ENCODE measurements around the gene TASP1. TPM values are rescaled to one million over a fixed set of nuclear protein-coding genes. Genes with fewer than 3 reads are reported as not detected.

TASP1 gene
- total and polyA plus RNA-seq, 7 experiments from 2014 or later = 10.6 to 19.3 (median 13.3) TPM

DNA sequence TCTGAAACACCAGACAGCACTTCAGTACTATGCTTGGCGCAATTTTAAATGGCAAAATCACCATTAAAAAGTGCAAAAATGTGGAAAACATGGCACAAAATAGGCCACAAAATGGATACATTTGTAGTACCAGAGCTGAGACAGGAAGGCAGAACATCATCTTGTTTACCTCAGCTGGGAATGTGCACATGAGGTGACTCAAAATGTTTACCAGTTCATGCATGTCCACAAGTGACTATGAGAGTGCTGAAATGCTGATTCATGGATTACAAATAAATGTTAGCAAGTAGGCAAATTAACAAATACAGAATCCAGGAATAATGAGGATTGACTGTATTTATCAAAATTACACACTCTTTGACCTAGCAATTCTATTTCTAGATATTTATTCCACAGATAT is 216.1 kb downstream of the TASP1 start:
- Histone ChIP-seq H3K27ac (ENCODE audit: low read depth, low read length) (no peak overlapping the region), H3K9me3 (ENCODE audit: control insufficient read depth in 2 of 3, low read length in 3 of 3) (no peaks in the 10 kb centered on the region), H3K36me3 (ENCODE audit: control insufficient read depth in 2 of 3, insufficient read depth in 3 of 3, low read length in 3 of 3) (no peaks in the 10 kb centered on the region), H3K4me1 (ENCODE audit: control insufficient read depth in 2 of 2, insufficient read depth in 2 of 2, low read length in 2 of 2) (no peaks in the 10 kb centered on the region), H3K27me3 (ENCODE audit: control insufficient read depth in 2 of 2, insufficient read depth in 2 of 2, low read length in 2 of 2) (no peaks in the 10 kb centered on the region), H3K4me3 (ENCODE audit: low read length) (no peak overlapping the region)
- peaks cover 0 to 44% (median 10%) of the 10 kb centered on the region in 5 donors for H3K36me3 Mint-ChIP-seq
- CTCF ChIA-PET = interaction anchor here (0.5 kb wide), 1 partner anchor 81 kb away, joined by 3 read pairs; no protein-coding TSS in a partner anchor
- H3K4me3 Mint-ChIP-seq = no peak overlapping the region
- H3K9me3 Mint-ChIP-seq = no peaks in the 10 kb centered on the region
- H3K27me3 Mint-ChIP-seq = no peaks in the 10 kb centered on the region
- H3K27ac Mint-ChIP-seq = no peak overlapping the region
- POLR2A ChIA-PET = no interaction called here
- intact Hi-C loops (cut with micrococcal nuclease) = no loop called here
- peaks cover 0 to 6% (median 0%) of the 10 kb centered on the region in 7 donors for H3K4me1 Mint-ChIP-seq
- DNase-seq = no peak
- ATAC-seq = no peak

DNA sequence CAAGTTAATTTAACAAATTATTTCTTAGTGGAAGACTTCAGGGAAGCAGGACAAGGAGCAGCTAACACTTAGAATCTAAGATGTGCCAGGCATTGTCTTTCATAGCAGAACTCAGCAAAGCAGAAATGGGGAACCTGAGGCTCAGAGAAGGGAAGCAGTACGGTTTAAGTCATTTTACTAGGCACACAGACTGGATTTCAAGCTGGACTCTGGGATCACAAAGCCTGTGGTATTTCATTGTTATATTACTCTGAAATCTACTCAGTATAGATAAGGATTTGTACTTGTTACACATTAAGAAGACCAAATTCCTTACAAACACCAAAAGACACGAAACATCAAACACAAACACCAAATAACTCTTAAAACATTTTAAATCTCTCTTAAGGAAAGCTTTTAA is 218.1 kb downstream of the TASP1 start:
- no peaks in the 10 kb centered on the region for H3K27me3 ChIP-seq (ENCODE audit: control insufficient read depth in 2 of 2, insufficient read depth in 2 of 2, low read length in 2 of 2)
- no peak overlapping the region for H3K27ac Mint-ChIP-seq
- H3K4me1 ChIP-seq (ENCODE audit: control insufficient read depth in 2 of 2, insufficient read depth in 2 of 2, low read length in 2 of 2) = no peaks in the 10 kb centered on the region
- H3K9me3 ChIP-seq (ENCODE audit: control insufficient read depth in 2 of 3, low read length in 3 of 3) = no peaks in the 10 kb centered on the region
- no peak overlapping the region for H3K4me3 ChIP-seq (ENCODE audit: low read length)
- ATAC-seq = no peak
- H3K36me3 Mint-ChIP-seq = peaks cover 0 to 54% (median 29%) of the 10 kb centered on the region in 5 donors
- no peaks in the 10 kb centered on the region for H3K36me3 ChIP-seq (ENCODE audit: control insufficient read depth in 2 of 3, insufficient read depth in 3 of 3, low read length in 3 of 3)
- DNase-seq = no peak
- no peak overlapping the region for H3K4me3 Mint-ChIP-seq
- no peaks in the 10 kb centered on the region for H3K27me3 Mint-ChIP-seq
- H3K9me3 Mint-ChIP-seq = no peaks in the 10 kb centered on the region
- ChIA-PET CTCF (no interaction called here), POLR2A (no interaction called here)
- H3K4me1 Mint-ChIP-seq = peaks cover 0 to 6% (median 0%) of the 10 kb centered on the region in 7 donors
- no peak overlapping the region for H3K27ac ChIP-seq (ENCODE audit: low read depth, low read length)
- intact Hi-C loops (cut with micrococcal nuclease) = no loop called here

DNA sequence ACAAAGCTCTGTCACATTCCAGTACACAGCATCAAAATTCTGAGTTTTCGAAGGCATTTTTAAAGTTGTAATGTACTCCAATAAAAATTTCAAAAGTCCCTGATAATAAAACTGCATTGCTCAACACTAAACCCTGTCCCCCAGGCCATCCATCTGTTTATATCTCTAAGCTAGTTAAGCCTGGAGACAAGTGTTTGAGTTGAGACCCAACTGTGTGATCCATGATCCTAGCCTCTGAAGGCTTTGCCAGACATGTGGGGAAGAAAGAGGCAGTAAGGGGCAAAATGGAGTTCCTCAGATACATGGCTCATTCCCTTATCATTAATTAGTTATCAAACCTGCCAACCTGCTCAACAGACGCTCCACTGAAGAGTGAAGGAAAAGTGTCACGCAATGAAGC is 219.3 kb downstream of the TASP1 start:
- no peaks in the 10 kb centered on the region for H3K4me1 ChIP-seq (ENCODE audit: control insufficient read depth in 2 of 2, insufficient read depth in 2 of 2, low read length in 2 of 2)
- no peaks in the 10 kb centered on the region for H3K9me3 ChIP-seq (ENCODE audit: control insufficient read depth in 2 of 3, low read length in 3 of 3)
- no peak overlapping the region for H3K27ac ChIP-seq (ENCODE audit: low read depth, low read length)
- H3K36me3 ChIP-seq (ENCODE audit: control insufficient read depth in 2 of 3, insufficient read depth in 3 of 3, low read length in 3 of 3) = no peaks in the 10 kb centered on the region
- Mint-ChIP-seq H3K27ac (no peak overlapping the region), H3K9me3 (no peaks in the 10 kb centered on the region), H3K4me1 (peaks cover 0 to 6% (median 0%) of the 10 kb centered on the region in 7 donors), H3K4me3 (no peak overlapping the region), H3K36me3 (peaks cover 0 to 60% (median 40%) of the 10 kb centered on the region in 5 donors), H3K27me3 (no peaks in the 10 kb centered on the region)
- no peaks in the 10 kb centered on the region for H3K27me3 ChIP-seq (ENCODE audit: control insufficient read depth in 2 of 2, insufficient read depth in 2 of 2, low read length in 2 of 2)
- ChIA-PET CTCF (no interaction called here), POLR2A (no interaction called here)
- ATAC-seq = no peak
- DNase-seq = no peak
- H3K4me3 ChIP-seq (ENCODE audit: low read length) = no peak overlapping the region
- intact Hi-C loops (cut with micrococcal nuclease) = no loop called here

DNA sequence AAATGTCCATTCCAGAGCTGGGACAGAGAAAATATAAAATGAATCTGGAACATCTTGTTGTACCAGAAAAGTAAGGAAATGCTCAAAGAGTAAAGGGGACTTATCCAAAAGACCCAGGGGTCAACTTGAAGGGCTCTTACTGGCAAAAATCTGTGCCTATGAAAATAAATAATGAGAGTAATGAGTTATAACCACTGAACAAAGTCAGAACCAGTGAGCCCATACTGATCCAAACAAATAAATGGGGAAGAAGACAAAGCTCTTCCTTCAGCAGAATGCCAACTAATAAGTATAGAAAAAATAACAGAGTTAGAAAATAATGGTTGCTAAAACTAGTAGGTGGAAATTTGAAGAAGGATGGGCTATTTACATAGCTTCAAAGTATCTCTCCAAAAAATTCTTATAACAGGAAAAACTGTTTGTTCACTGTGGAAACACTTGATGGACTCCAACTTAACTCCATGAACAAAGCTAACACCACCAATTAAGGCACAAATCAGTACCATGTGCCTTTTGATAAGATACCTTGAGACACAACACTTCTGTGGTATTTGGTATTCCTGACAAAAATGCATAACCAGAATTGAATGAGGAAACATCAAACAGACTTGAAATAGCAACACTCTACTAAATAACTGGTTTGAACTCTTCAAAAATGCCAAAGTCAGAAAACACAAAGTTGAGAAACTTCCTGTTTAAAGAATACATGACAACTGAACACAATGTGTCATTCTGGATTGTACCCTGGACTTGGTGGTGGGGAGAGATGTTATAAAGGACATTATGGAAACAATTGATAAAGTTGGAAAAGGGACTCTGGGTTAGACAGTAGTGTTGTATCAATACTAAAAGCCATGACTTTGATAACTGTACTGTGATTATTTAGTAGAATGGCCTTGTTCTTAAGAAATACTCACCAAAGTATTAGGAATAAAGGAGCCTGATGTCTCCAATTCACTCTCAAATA is 220.2 kb downstream of the TASP1 start:
- H3K9me3 ChIP-seq (ENCODE audit: control insufficient read depth in 2 of 3, low read length in 3 of 3) = no peaks in the 10 kb centered on the region
- H3K27ac Mint-ChIP-seq = no peak overlapping the region
- no peaks in the 10 kb centered on the region for H3K36me3 ChIP-seq (ENCODE audit: control insufficient read depth in 2 of 3, insufficient read depth in 3 of 3, low read length in 3 of 3)
- H3K27me3 Mint-ChIP-seq = no peaks in the 10 kb centered on the region
- peaks cover 0 to 6% (median 0%) of the 10 kb centered on the region in 7 donors for H3K4me1 Mint-ChIP-seq
- no peak overlapping the region for H3K4me3 Mint-ChIP-seq
- no peak overlapping the region for H3K4me3 ChIP-seq (ENCODE audit: low read length)
- intact Hi-C loops (cut with micrococcal nuclease) = no loop called here
- H3K27me3 ChIP-seq (ENCODE audit: control insufficient read depth in 2 of 2, insufficient read depth in 2 of 2, low read length in 2 of 2) = no peaks in the 10 kb centered on the region
- POLR2A ChIA-PET = no interaction called here
- H3K27ac ChIP-seq (ENCODE audit: low read depth, low read length) = no peak overlapping the region
- peaks cover 0 to 64% (median 48%) of the 10 kb centered on the region in 5 donors for H3K36me3 Mint-ChIP-seq
- ATAC-seq = no peak
- no peaks in the 10 kb centered on the region for H3K4me1 ChIP-seq (ENCODE audit: control insufficient read depth in 2 of 2, insufficient read depth in 2 of 2, low read length in 2 of 2)
- no peak for DNase-seq
- CTCF ChIA-PET = no interaction called here
- no peaks in the 10 kb centered on the region for H3K9me3 Mint-ChIP-seq

DNA sequence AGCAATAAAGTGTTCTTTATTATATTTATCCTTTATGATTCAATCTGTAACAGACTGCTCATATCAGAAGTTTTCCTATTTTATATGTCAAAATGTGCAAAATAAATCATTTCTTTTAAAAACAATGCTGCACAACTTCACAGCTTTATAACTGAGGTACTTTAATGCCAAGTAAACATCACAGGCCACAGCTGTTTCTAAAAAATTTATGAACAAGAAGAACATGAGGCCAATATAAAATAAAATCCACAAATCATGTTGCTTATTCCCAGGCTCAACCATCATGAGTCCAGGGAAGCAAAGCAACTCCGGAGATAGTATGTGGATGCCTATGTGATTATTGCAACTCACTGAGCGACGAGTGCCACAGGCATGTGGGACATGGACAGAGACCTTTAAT is 222.2 kb downstream of the TASP1 start:
- Histone ChIP-seq H3K4me1 (ENCODE audit: control insufficient read depth in 2 of 2, insufficient read depth in 2 of 2, low read length in 2 of 2) (no peaks in the 10 kb centered on the region), H3K27me3 (ENCODE audit: control insufficient read depth in 2 of 2, insufficient read depth in 2 of 2, low read length in 2 of 2) (no peaks in the 10 kb centered on the region), H3K27ac (ENCODE audit: low read depth, low read length) (no peak overlapping the region), H3K36me3 (ENCODE audit: control insufficient read depth in 2 of 3, insufficient read depth in 3 of 3, low read length in 3 of 3) (no peaks in the 10 kb centered on the region), H3K4me3 (ENCODE audit: low read length) (no peak overlapping the region), H3K9me3 (ENCODE audit: control insufficient read depth in 2 of 3, low read length in 3 of 3) (no peaks in the 10 kb centered on the region)
- CTCF ChIA-PET = interaction anchor here (0.6 kb wide), 1 partner anchor 27 kb away, joined by 6 read pairs; no protein-coding TSS in a partner anchor
- Mint-ChIP-seq H3K27ac (no peak overlapping the region), H3K4me3 (no peak overlapping the region), H3K9me3 (peaks cover 0 to 4% (median 0%) of the 10 kb centered on the region in 11 donors), H3K27me3 (no peaks in the 10 kb centered on the region), H3K4me1 (peaks cover 0 to 6% (median 0%) of the 10 kb centered on the region in 7 donors), H3K36me3 (peaks cover 3 to 71% (median 59%) of the 10 kb centered on the region in 5 donors)
- DNase-seq (no peak), ATAC-seq (no peak)
- intact Hi-C loops (cut with micrococcal nuclease) = no loop called here
- POLR2A ChIA-PET = no interaction called here

DNA sequence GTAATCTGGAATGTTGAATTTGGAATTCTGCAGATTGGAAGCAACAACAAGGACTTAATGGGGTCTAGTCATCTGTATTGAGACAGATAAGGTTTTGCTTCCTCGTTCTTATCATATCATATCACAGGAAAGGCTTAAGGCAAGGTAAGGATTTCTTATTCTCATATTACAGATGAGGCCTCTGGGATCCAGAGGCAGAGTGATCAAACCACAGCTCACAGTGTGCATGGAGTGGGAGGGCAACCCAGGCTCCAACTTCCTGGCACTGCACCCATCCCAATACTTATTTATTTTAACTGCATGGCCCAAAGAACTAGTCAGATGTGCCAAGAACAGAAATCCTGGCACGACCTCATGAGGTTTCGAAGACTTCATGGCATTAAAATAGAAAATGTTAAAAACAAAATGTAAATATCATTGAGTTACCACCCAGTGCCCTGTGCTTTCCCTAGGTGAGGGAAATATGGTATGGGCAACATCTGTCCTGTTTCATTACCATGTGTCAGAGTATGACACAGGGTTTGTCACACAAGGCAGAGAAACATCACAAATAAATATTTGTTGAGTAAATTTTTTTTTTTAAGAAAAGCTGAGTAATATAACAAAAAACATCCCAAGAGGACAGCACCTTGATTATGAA is 225.8 kb downstream of the TASP1 start:
- Histone ChIP-seq H3K4me1 (ENCODE audit: control insufficient read depth in 2 of 2, insufficient read depth in 2 of 2, low read length in 2 of 2) (no peaks in the 10 kb centered on the region), H3K27me3 (ENCODE audit: control insufficient read depth in 2 of 2, insufficient read depth in 2 of 2, low read length in 2 of 2) (no peaks in the 10 kb centered on the region), H3K4me3 (ENCODE audit: low read length) (no peak overlapping the region), H3K36me3 (ENCODE audit: control insufficient read depth in 2 of 3, insufficient read depth in 3 of 3, low read length in 3 of 3) (no peaks in the 10 kb centered on the region), H3K9me3 (ENCODE audit: control insufficient read depth in 2 of 3, low read length in 3 of 3) (no peaks in the 10 kb centered on the region), H3K27ac (ENCODE audit: low read depth, low read length) (no peak overlapping the region)
- H3K9me3 Mint-ChIP-seq = peaks cover 0 to 4% (median 0%) of the 10 kb centered on the region in 11 donors
- ChIA-PET POLR2A (no interaction called here), CTCF (no interaction called here)
- ATAC-seq = no peak
- H3K27ac Mint-ChIP-seq = no peak overlapping the region
- H3K27me3 Mint-ChIP-seq = no peaks in the 10 kb centered on the region
- H3K36me3 Mint-ChIP-seq = peaks cover 6 to 66% (median 56%) of the 10 kb centered on the region in 5 donors
- no peak overlapping the region for H3K4me3 Mint-ChIP-seq
- DNase-seq = no peak
- H3K4me1 Mint-ChIP-seq = no peaks in the 10 kb centered on the region
- intact Hi-C loops (cut with micrococcal nuclease) = no loop called here
